ENCODE results near the gene ACOX3.

Gene ACOX3

GRCh38 chr4:8332891-8333331, 107.6 kb downstream of the ACOX3 start:
- no peak overlapping the region for H3K9ac ChIP-seq (ENCODE audit: low read depth, low read length, poor library complexity, severe bottlenecking)
- no peaks in the 10 kb centered on the region for H3K36me3 ChIP-seq (ENCODE audit: insufficient read depth, low read length)
- no peaks in the 10 kb centered on the region for H3F3A ChIP-seq (ENCODE audit: low read depth)
- no peak overlapping the region for H3K4me2 ChIP-seq (ENCODE audit: low read depth, low read length, poor library complexity, severe bottlenecking)
- H3K79me2 ChIP-seq (ENCODE audit: insufficient read depth, low read length): no peaks in the 10 kb centered on the region
- no peaks in the 10 kb centered on the region for H3K4me1 ChIP-seq (ENCODE audit: insufficient read depth, low read length, poor library complexity, severe bottlenecking)
- H3K9me3 ChIP-seq (ENCODE audit: insufficient read depth, low read depth, low read length): peaks cover 9% of the 10 kb centered on the region; the same call in 1 of the 2 replicates
- no peak overlapping the region for H3K4me3 ChIP-seq (ENCODE audit: low read length, poor library complexity, severe bottlenecking)
- H3K27me3 ChIP-seq (ENCODE audit: insufficient read depth, low read length, poor library complexity, severe bottlenecking): no peaks in the 10 kb centered on the region
- no peak overlapping the region for H2AFZ ChIP-seq (ENCODE audit: low read length)
- no peak for TF ChIP-seq EZH2phosphoT487 (IDR thresholded peaks at IDR 0.05; ENCODE audit: borderline replicate concordance)
- TF ChIP-seq, protein P1, sequence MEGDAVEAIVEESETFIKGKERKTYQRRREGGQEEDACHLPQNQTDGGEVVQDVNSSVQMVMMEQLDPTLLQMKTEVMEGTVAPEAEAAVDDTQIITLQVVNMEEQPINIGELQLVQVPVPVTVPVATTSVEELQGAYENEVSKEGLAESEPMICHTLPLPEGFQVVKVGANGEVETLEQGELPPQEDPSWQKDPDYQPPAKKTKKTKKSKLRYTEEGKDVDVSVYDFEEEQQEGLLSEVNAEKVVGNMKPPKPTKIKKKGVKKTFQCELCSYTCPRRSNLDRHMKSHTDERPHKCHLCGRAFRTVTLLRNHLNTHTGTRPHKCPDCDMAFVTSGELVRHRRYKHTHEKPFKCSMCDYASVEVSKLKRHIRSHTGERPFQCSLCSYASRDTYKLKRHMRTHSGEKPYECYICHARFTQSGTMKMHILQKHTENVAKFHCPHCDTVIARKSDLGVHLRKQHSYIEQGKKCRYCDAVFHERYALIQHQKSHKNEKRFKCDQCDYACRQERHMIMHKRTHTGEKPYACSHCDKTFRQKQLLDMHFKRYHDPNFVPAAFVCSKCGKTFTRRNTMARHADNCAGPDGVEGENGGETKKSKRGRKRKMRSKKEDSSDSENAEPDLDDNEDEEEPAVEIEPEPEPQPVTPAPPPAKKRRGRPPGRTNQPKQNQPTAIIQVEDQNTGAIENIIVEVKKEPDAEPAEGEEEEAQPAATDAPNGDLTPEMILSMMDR (conservative IDR thresholded peaks at IDR 0.05; ENCODE audit: low read length): no peak
- H4K20me1 ChIP-seq (ENCODE audit: insufficient read depth, low read length, poor library complexity, severe bottlenecking): no peaks in the 10 kb centered on the region
- H3K9me2 ChIP-seq (replicated peaks; ENCODE audit: low read depth, low read length): no peaks in the 10 kb centered on the region

- Histone ChIP-seq H3K27me3 (ENCODE audit: insufficient read depth, low read length, poor library complexity, severe bottlenecking) (no peaks in the 10 kb centered on the region), H2AFZ (ENCODE audit: low read length) (no peak overlapping the region), H3K79me2 (ENCODE audit: insufficient read depth, low read length) (no peaks in the 10 kb centered on the region), H3K9ac (ENCODE audit: low read depth, low read length, poor library complexity, severe bottlenecking) (no peak overlapping the region), H3K36me3 (ENCODE audit: insufficient read depth, low read length) (no peaks in the 10 kb centered on the region), H3K9me3 (ENCODE audit: insufficient read depth, low read depth, low read length) (peaks cover 9% of the 10 kb centered on the region; the same call in 1 of the 2 replicates), H3K9me2 (replicated peaks; ENCODE audit: low read depth, low read length) (no peaks in the 10 kb centered on the region), H3K4me2 (ENCODE audit: low read depth, low read length, poor library complexity, severe bottlenecking) (no peak overlapping the region), H3F3A (ENCODE audit: low read depth) (no peaks in the 10 kb centered on the region), H3K4me3 (ENCODE audit: low read length, poor library complexity, severe bottlenecking) (no peak overlapping the region), H4K20me1 (ENCODE audit: insufficient read depth, low read length, poor library complexity, severe bottlenecking) (no peaks in the 10 kb centered on the region), H3K4me1 (ENCODE audit: insufficient read depth, low read length, poor library complexity, severe bottlenecking) (no peaks in the 10 kb centered on the region)
- TF ChIP-seq EZH2phosphoT487 (IDR thresholded peaks at IDR 0.05; ENCODE audit: borderline replicate concordance): no peak
- TF ChIP-seq, protein P1 (conservative IDR thresholded peaks at IDR 0.05; ENCODE audit: low read length): no peak
These were observed 108.3 kb downstream of the ACOX3 start for GRCh38 chr4:8332038-8332857.

- no peak overlapping the region for H2AFZ ChIP-seq (ENCODE audit: low read length)
- no peaks in the 10 kb centered on the region for H3K27me3 ChIP-seq (ENCODE audit: insufficient read depth, low read length, poor library complexity, severe bottlenecking)
- no peaks in the 10 kb centered on the region for H3K4me1 ChIP-seq (ENCODE audit: insufficient read depth, low read length, poor library complexity, severe bottlenecking)
- no peak overlapping the region for H3K9ac ChIP-seq (ENCODE audit: low read depth, low read length, poor library complexity, severe bottlenecking)
- H3K9me3 ChIP-seq (ENCODE audit: insufficient read depth, low read depth, low read length): peaks cover 9% of the 10 kb centered on the region; the same call in 1 of the 2 replicates
- no peak overlapping the region for H3K4me3 ChIP-seq (ENCODE audit: low read length, poor library complexity, severe bottlenecking)
- no peaks in the 10 kb centered on the region for H4K20me1 ChIP-seq (ENCODE audit: insufficient read depth, low read length, poor library complexity, severe bottlenecking)
- H3K36me3 ChIP-seq (ENCODE audit: insufficient read depth, low read length): no peaks in the 10 kb centered on the region
- no peak overlapping the region for H3K4me2 ChIP-seq (ENCODE audit: low read depth, low read length, poor library complexity, severe bottlenecking)
- no peaks in the 10 kb centered on the region for H3K79me2 ChIP-seq (ENCODE audit: insufficient read depth, low read length)
- no peaks in the 10 kb centered on the region for H3F3A ChIP-seq (ENCODE audit: low read depth)
- TF ChIP-seq, protein P1 (conservative IDR thresholded peaks at IDR 0.05; ENCODE audit: low read length): no peak
- TF ChIP-seq EZH2phosphoT487 (IDR thresholded peaks at IDR 0.05; ENCODE audit: borderline replicate concordance): no peak
- no peaks in the 10 kb centered on the region for H3K9me2 ChIP-seq (replicated peaks; ENCODE audit: low read depth, low read length)
These were observed 109.0 kb downstream of the ACOX3 start for GRCh38 chr4:8331575-8331955.
